AG09319 (cell line): ENCODE results near the gene HTRA2.

ENCODE experiments used
- DNase-seq: peaks from one replicate; pipeline ENCODE4 v3.0.0-alpha.2; 2010; ENCODE audit warnings: low read depth; ENCODE audit errors: extremely low read depth
- TF ChIP-seq, protein P1 (sequence below): IDR thresholded peaks from 2 replicates; pipeline ENCODE4 v1.5.1; 2011; ENCODE audit warnings: low read depth, mild to moderate bottlenecking, inconsistent platforms, low read length, moderate library complexity

The HTRA2 gene

DNA sequence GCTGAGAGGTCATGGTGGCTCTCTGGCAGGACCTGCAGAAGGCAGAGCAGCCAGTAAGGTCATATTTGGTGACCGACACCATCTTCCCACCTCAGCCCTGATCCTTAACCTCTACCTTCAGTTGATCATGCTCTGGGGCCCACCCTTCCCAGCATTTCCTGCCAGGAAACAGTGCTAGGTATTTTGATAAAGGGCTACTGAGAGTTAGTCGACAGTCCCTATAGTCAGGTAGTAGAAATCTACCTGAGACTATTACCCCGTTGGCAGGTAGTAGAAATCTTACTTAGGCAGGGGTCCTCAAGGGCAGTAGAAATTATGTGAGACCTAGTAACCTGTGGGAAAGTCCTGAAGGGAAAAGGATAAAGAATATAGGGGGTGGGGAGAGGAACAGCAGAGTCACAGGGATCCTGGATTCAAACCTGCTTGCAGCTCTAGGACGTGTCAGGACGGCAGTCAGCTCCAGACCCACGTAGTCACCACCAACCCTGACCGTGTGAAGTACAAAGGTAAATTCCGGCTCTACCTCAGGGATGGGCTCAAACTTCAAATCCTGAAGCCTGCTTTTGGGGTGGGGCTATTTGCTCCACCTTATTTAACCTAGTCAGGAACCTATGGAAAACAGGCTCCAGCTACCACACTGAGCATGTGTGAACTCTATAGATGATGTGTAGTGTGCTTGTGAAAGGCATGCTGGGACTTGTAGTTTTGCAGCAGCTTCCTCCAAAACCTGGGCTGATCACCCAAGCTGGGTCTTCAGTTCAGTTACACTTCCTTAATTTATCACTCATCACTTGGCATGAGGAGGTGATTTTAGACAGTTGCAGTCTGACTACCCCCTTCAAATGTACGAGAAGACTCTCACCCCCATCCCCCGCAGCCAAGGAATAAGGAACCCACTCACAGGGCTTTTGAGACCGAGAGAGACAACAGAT, 3.8 kb upstream of the HTRA2 start, which contains the start of gene DQX1:
Gene DQX1 (minus strand): TSS at position 515 of the 932 bp plus-strand sequence. CDS start 502 bp downstream, at position 13.
- DNase-seq, result no peak
- TF ChIP-seq, protein P1, sequence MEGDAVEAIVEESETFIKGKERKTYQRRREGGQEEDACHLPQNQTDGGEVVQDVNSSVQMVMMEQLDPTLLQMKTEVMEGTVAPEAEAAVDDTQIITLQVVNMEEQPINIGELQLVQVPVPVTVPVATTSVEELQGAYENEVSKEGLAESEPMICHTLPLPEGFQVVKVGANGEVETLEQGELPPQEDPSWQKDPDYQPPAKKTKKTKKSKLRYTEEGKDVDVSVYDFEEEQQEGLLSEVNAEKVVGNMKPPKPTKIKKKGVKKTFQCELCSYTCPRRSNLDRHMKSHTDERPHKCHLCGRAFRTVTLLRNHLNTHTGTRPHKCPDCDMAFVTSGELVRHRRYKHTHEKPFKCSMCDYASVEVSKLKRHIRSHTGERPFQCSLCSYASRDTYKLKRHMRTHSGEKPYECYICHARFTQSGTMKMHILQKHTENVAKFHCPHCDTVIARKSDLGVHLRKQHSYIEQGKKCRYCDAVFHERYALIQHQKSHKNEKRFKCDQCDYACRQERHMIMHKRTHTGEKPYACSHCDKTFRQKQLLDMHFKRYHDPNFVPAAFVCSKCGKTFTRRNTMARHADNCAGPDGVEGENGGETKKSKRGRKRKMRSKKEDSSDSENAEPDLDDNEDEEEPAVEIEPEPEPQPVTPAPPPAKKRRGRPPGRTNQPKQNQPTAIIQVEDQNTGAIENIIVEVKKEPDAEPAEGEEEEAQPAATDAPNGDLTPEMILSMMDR, result no peak

- TF ChIP-seq, protein P1, result no peak
- DNase-seq, result no peak
These were observed 3.0 kb upstream of the HTRA2 start for GRCh38 chr2:74526649-74527230.

DNA sequence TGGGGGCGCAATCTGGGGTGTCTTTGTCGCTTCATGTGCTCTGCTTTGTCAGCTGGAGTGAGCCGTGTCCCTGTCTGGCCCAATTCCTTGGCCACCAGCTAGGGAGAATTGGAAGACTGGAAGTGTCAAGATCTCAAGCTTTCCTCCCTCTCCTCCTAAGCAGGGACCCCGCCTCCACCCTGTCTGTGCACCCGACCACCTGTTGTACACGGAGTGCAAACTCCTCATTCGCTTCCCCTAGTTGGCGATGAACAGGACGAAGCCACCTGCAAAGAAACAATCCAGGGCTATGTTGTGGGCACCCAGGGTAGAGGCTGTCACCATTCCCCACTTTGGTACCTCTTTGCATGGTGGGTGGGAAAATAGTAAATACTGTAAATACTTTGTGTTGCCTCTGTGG, 2.0 kb upstream of the HTRA2 start:
- TF ChIP-seq, protein P1, result no peak

DNA sequence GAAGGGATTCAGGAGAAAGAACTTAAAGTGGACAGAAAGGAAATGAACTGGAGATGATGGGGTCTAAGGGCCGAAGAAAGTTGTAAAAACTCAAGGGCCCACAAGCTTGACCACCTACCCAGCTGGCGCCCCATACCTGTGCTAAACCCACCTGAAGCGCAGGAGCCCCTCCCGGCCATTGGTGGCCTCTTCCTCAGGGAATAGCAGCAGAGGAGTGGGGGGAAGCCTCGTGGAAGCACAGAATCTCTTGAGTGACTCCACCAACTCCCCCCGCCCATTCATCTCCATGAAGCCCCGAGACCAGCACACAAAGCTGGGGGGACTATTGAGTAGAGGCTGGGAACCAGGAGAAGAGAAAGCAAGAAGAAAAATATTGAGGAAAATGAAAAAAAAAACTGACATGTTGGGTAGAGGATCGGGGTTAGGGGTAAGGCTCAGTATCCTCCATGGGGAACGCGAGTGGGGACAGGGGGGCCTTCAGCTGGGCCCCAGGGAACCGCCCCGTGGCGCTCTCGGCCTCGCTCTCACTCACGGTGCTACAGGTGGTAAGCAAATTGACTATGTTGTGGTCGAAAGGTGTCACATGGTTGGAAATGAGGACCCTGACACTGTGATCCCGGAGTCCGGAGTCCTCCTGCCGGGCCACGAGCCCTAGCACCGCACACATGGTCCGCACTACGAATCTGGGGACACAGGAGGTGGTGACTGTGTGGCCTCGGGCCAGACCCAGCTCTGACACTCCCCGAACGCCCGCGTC, 955 bp upstream of the HTRA2 start:
- TF ChIP-seq, protein P1, result no peak

More for the DNA sequence above, 2.0 kb upstream of the HTRA2 start:
- DNase-seq, result no peak

DNA sequence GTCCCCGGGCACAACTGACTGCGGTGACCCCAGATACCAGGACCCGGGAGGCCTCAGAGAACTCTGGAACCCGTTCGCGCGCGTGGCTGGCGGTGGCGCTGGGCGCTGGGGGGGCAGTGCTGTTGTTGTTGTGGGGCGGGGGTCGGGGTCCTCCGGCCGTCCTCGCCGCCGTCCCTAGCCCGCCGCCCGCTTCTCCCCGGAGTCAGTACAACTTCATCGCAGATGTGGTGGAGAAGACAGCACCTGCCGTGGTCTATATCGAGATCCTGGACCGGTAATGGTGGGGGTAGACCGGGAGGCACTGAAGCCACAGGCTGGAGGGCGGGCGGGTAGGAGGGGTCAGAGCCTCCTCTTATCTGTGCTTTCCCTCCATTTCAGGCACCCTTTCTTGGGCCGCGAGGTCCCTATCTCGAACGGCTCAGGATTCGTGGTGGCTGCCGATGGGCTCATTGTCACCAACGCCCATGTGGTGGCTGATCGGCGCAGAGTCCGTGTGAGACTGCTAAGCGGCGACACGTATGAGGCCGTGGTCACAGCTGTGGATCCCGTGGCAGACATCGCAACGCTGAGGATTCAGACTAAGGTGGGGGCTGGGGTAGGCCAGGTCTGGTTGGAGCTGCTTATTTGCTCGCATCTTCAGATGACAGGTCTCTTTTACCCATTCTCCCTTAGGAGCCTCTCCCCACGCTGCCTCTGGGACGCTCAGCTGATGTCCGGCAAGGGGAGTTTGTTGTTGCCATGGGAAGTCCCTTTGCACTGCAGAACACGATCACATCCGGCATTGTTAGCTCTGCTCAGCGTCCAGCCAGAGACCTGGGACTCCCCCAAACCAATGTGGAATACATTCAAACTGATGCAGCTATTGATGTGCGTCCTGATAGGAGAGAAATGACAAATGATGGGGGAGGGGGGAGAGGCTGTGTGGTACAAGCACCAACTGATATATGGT, 780 bp downstream of the HTRA2 start:
- no peak for DNase-seq
- TF ChIP-seq, protein P1, result no peak

More for the DNA sequence above, 955 bp upstream of the HTRA2 start:
- DNase-seq, result no peak

DNA sequence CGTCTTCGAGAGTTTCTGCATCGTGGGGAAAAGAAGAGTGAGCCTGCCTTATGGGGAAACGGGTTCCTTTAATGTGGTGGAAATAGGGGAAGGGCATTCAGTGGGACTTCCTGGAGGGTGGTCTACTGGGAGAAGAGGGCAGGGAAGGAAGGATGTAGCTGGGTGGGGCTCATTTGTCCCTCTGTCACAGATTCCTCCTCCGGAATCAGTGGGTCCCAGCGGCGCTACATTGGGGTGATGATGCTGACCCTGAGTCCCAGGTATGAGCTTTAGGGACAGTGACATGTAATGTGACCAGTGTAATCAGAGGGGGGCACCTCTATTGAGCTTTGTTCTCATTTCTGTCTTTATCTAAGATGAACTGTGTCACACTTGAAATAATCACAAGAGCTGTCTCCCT, 1.9 kb downstream of the HTRA2 start:
- TF ChIP-seq, protein P1, result no peak
- no peak for DNase-seq
